Activated CD4-positive, alpha-beta T cell treated with anti-CD3 and anti-CD28 coated beads for 36 hours (primary cell): ENCODE data around the gene METTL9. TPM values are rescaled to one million over a fixed set of nuclear protein-coding genes. Genes with fewer than 3 reads are reported as not detected.
"Not testable (repeated sequence)": the region's sequence is repeated elsewhere in the genome, so short reads cannot be mapped to it uniquely, and the experiment has no call there.

ENCODE experiments used
- ATAC-seq: fragments of 200-7000 bp; cut with Tn5 transposase; one replicate; pipeline ENCODE4 v1.10.0; 2021; ENCODE audit warnings: mild to moderate bottlenecking, moderate library complexity
- CTCF ChIA-PET: fragments of 350-600 bp; sonication (Branson Sonifier 250); formaldehyde crosslinking; loops from one replicate; lab custom pipeline; 2021; ENCODE audit warnings: antibody characterized with exemption; lab: Charles Lee
- POLR2A ChIA-PET: fragments of 350-600 bp; sonication (Branson Sonifier 250); formaldehyde crosslinking; loops from one replicate; lab custom pipeline; 2021; ENCODE audit warnings: antibody characterized with exemption, inconsistent platforms; lab: Charles Lee
- DNase-seq: peaks from one replicate; pipeline ENCODE4 v3.0.0-alpha.2; 2020
- H3K27ac Mint-ChIP-seq: one replicate; pipeline ENCODE4 v1.8.0; 2021; ENCODE audit warnings: mixed read lengths
- H3K27me3 Mint-ChIP-seq: one replicate; pipeline ENCODE4 v1.8.0; 2021; ENCODE audit warnings: mixed read lengths
- H3K36me3 Mint-ChIP-seq: one replicate; pipeline ENCODE4 v1.8.0; 2021; ENCODE audit warnings: low read depth, mixed read lengths
- H3K4me1 Mint-ChIP-seq: one replicate; pipeline ENCODE4 v1.8.0; 2021; ENCODE audit warnings: mixed read lengths
- H3K4me3 Mint-ChIP-seq: one replicate; pipeline ENCODE4 v1.8.0; 2021; ENCODE audit warnings: mild to moderate bottlenecking, moderate library complexity, mixed read lengths
- H3K9me3 Mint-ChIP-seq: one replicate; pipeline ENCODE4 v1.8.0; 2021; ENCODE audit warnings: low read depth, mixed read lengths
- intact Hi-C, 2 experiments: fragments of 100-400 bp; cut with DNase I in 1 of 2; cut with micrococcal nuclease in 1 of 2; formaldehyde crosslinking; loops; one replicate each; pipeline versions ENCODE4 v1.14.2 to v1.15.1; 2022 to 2024; cut with DNase I, micrococcal nuclease
- total RNA-seq, 2 experiments: library from RNA; stranded (reverse); gene quantifications; one replicate each; pipeline ENCODE4 v1.2.3, GENCODE V29; 2021

The METTL9 gene
- total RNA-seq, 2 experiments from 2014 or later: 78.3 to 98.0 TPM

DNA sequence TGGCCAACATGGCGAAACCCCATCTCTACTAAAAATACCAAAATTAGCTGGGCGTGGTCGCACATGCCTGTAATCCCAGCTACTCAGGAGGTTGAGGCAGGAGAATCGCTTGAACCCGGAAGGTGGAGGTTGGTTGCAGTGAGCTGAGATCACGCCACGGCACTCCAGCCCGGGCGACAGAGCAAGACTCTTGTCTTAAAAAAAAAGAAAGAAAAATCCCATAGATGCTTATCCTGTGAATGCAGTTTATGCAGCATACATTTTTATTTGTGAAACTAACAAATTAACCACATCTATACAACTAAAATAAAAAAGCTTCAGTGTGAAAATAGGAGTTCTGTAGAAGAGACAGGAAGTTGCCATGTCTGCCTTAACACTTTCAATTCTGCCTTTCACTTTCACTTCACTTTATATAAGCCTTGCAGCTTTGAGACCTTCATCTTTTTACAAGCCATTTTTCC is 45.9 kb downstream of the METTL9 start:
- Mint-ChIP-seq H3K9me3 (no peaks in the 10 kb centered on the region), H3K4me1 (peaks cover 62% of the 10 kb centered on the region), H3K27me3 (no peaks in the 10 kb centered on the region), H3K36me3 (peaks cover 3% of the 10 kb centered on the region), H3K27ac (peak overlapping the region; percentile 92), H3K4me3 (peak overlapping the region; percentile 72)
- ChIA-PET CTCF (interaction anchor here (0.8 to 5.0 kb wide), 13 partner anchors 12 to 543 kb away, joined by 3 to 48 read pairs (median 5); no protein-coding TSS in a partner anchor), POLR2A (interaction anchor here (0.6 to 1.2 kb wide), 4 partner anchors 16 to 308 kb away, joined by 3 to 6 read pairs (median 5); partner anchors contain the start of gene UQCRC2)
- ATAC-seq (peak; percentile 68), DNase-seq (peak; percentile 51)
- intact Hi-C loops: loop anchor here (1.0 to 5.0 kb wide), 3 partner anchors 46 to 547 kb away; partner anchors contain the start of genes METTL9 (in 2 of the 2) and UQCRC2 (in 1 of the 2)

- CTCF ChIA-PET: interaction anchor here (0.7 to 5.0 kb wide), 11 partner anchors 12 to 1026 kb away, joined by 3 to 48 read pairs (median 5); no protein-coding TSS in a partner anchor
- POLR2A ChIA-PET: interaction anchor here (0.5 to 0.8 kb wide), 2 partner anchors 38 to 346 kb away, joined by 4 to 6 read pairs; no protein-coding TSS in a partner anchor
- H3K4me3 Mint-ChIP-seq: peak overlapping the region; percentile 72
- peaks cover 61% of the 10 kb centered on the region for H3K4me1 Mint-ChIP-seq
- intact Hi-C loops: loop anchor here in 1 of 2 experiments (5.0 kb wide), 2 partner anchors 306 to 546 kb away; partner anchors contain the start of gene UQCRC2
- H3K9me3 Mint-ChIP-seq: no peaks in the 10 kb centered on the region
- DNase-seq (no peak), ATAC-seq (no peak)
- H3K27me3 Mint-ChIP-seq: no peaks in the 10 kb centered on the region
- H3K36me3 Mint-ChIP-seq: peaks cover 3% of the 10 kb centered on the region
- peak overlapping the region; percentile 92 for H3K27ac Mint-ChIP-seq
Measured at GRCh38 chr16:21646091-21646490, 46.7 kb downstream of the METTL9 start.

DNA sequence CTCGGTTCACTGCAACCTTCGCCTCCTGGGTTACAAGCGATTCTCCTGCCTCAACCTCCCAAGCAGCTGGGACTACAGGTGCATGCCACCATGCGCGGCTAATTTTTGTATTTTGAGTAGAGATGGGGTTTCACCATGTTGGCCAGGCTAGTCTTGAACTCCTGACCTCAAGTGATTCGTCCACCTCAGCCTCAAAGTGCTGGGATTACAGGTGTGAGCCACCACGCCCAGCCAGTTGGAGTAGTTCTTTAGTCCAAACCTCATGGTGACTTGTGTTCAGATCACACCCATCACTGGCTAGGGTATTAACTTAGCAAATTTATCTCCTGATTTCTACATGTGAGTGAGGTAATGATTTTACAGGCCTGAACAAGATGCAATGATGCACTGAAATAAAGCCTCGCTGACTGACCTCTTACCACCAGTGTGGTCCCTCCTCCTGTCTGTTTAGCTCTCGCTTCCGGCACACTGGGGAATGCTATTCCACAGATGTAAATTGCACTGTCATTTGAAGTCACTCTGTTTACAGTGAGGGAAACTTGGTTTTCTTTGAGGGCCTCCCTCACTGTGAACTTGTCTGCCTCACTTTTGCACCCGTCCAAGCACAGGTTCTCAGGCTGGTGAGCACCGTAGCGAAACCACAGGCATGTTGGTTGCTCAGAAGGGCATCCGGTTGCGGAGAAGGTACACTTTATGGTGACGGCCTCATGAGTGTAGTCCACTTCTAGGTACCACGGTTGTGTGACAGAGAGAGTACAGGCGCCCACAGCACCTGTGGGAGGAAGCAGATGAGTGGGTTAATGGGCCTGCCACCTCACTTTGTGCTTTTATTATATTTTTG is 47.6 kb downstream of the METTL9 start:
- intact Hi-C loops: loop anchor here in 1 of 2 experiments (5.0 kb wide), 2 partner anchors 305 to 545 kb away; partner anchors contain the start of gene UQCRC2
- peak; percentile 89 for DNase-seq
- Mint-ChIP-seq H3K9me3 (no peaks in the 10 kb centered on the region), H3K36me3 (peaks cover 3% of the 10 kb centered on the region), H3K4me1 (peaks cover 61% of the 10 kb centered on the region), H3K4me3 (peak overlapping the region; percentile 54), H3K27me3 (no peaks in the 10 kb centered on the region), H3K27ac (peak overlapping the region; percentile 92)
- ChIA-PET POLR2A (no interaction called here), CTCF (interaction anchor here (1.4 to 5.0 kb wide), 3 partner anchors 11 to 35 kb away, joined by 3 to 48 read pairs (median 5); no protein-coding TSS in a partner anchor)
- ATAC-seq: peak; percentile 89

DNA sequence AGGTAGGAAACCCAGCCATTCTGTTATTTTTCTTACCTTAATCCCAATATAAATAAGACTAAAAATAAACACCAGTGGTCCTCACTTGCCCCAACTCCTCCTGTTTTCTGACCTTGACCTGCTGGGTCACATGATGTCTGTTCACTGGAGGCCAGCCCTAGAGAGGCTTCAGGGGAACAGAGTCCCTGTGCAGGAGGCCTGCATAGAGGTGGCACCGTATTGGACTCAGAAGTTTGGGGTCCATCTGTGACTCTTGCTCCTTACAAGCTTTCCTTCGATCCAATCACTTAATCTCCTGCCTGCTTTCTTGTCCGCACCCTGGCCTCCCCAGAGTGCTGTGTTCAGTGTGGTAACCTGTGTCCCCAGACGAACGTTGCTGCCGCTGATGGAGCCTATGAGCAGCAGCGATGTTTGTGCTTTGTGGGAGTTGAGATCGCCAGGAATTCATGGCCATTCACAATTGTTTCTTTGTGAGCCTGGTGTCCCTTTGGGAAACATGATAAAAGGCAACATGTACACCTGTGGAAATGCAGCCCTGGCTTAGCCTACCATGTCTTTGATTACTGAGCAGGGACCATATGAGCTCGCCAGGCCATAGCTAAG is 48.3 kb downstream of the METTL9 start:
- Mint-ChIP-seq H3K9me3 (no peaks in the 10 kb centered on the region), H3K27me3 (no peaks in the 10 kb centered on the region), H3K4me3 (peak overlapping the region; percentile 33), H3K27ac (peak overlapping the region; percentile 81), H3K36me3 (peaks cover 3% of the 10 kb centered on the region), H3K4me1 (peaks cover 61% of the 10 kb centered on the region)
- DNase-seq (no peak), ATAC-seq (no peak)
- intact Hi-C loops: loop anchor here in 1 of 2 experiments (5.0 kb wide), 2 partner anchors 305 to 545 kb away; partner anchors contain the start of gene UQCRC2
- ChIA-PET CTCF (interaction anchor here (1.7 to 5.0 kb wide), 2 partner anchors 10 to 12 kb away, joined by 3 to 48 read pairs; no protein-coding TSS in a partner anchor), POLR2A (no interaction called here)

DNA sequence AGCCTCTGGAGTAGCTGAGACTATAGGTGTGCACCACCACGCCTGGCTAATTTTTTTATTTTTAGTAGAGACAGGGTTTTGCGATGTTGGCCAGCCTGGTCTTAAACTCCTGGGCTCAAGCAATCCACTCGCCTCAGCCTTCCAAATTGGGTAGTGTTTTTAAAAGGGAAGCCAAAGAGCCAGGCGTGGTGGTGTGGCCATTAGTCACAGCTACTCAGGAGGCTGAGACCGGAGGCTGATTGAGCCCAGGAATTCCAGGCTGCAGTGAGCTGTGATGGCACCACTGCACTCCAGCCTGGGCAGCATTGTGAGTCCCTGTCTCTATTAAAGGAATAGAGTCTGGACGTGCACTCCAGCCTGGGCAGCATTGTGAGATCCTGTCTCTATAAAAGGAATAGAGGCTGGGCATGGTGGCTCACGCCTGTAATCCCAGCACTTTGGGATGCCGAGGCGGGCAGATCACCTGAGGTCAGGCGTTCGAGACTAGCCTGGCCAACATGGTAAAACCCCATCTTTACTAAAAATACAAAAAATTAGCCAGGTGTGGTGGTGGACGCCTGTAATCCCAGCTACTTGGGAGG is 50.5 kb downstream of the METTL9 start:
- DNase-seq, ATAC-seq, POLR2A ChIA-PET, H3K27ac Mint-ChIP-seq, H3K4me3 Mint-ChIP-seq, H3K27me3 Mint-ChIP-seq, H3K9me3 Mint-ChIP-seq, H3K36me3 Mint-ChIP-seq: not testable (repeated sequence)
- H3K4me1 Mint-ChIP-seq: peaks cover 58% of the 10 kb centered on the region
- CTCF ChIA-PET: interaction anchor here (1.0 to 5.0 kb wide), 3 partner anchors 8 to 63 kb away, joined by 3 to 48 read pairs (median 5); no protein-coding TSS in a partner anchor
- intact Hi-C loops: loop anchor here in 1 of 2 experiments (5.0 kb wide), 2 partner anchors 302 to 542 kb away; partner anchors contain the start of gene UQCRC2

- ChIA-PET POLR2A (no interaction called here), CTCF (interaction anchor here (1.0 kb wide), 1 partner anchor 62 kb away, joined by 5 read pairs; no protein-coding TSS in a partner anchor)
- intact Hi-C loops: no loop called here
- H3K9me3 Mint-ChIP-seq: no peaks in the 10 kb centered on the region
- H3K27me3 Mint-ChIP-seq: no peaks in the 10 kb centered on the region
- DNase-seq (no peak), ATAC-seq (no peak)
- peaks cover 55% of the 10 kb centered on the region for H3K4me1 Mint-ChIP-seq
- peaks cover 7% of the 10 kb centered on the region for H3K36me3 Mint-ChIP-seq
- no peak overlapping the region for H3K27ac Mint-ChIP-seq
- H3K4me3 Mint-ChIP-seq: no peak overlapping the region
Measured at GRCh38 chr16:21650521-21650920, 51.1 kb downstream of the METTL9 start.

DNA sequence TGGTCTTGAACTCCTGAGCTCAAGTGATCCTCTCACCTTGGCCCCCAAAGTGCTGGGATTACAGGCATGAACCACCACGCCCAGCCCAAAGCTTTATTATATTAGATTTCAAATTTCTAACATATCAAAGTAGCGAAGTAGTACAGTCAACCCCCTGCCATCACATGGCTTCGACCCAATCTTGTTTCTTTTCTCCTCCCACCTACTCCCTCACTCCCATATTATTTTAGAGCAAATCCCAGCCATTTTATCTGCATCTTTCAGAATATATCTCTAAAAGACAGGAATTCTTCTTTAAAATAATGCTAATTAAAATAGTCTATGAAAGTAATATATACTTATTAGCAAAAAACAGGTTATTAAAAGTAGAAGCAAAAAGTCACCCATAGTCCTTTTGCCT is 52.1 kb downstream of the METTL9 start:
- no peak overlapping the region for H3K27ac Mint-ChIP-seq
- H3K9me3 Mint-ChIP-seq: no peaks in the 10 kb centered on the region
- ChIA-PET CTCF (interaction anchor here (0.8 to 1.3 kb wide), 3 partner anchors 55 to 88 kb away, joined by 3 to 6 read pairs (median 5); no protein-coding TSS in a partner anchor), POLR2A (no interaction called here)
- ATAC-seq (no peak), DNase-seq (no peak)
- peaks cover 49% of the 10 kb centered on the region for H3K4me1 Mint-ChIP-seq
- intact Hi-C loops: no loop called here
- no peak overlapping the region for H3K4me3 Mint-ChIP-seq
- no peaks in the 10 kb centered on the region for H3K27me3 Mint-ChIP-seq
- peaks cover 7% of the 10 kb centered on the region for H3K36me3 Mint-ChIP-seq

GRCh38 chr16:21652453-21652852 is 53.1 kb downstream of the METTL9 start, which contains the start of gene IGSF6:
Gene IGSF6, minus strand, starts transcription at chr16:21652608. Its CDS starts 10 bp downstream, at chr16:21652598.
- ATAC-seq (no peak), DNase-seq (no peak)
- H3K4me3 Mint-ChIP-seq: no peak within 1 kb of the TSS
- H3K4me1 Mint-ChIP-seq: peaks cover 49% of the 10 kb centered on the region
- ChIA-PET POLR2A (no interaction called here), CTCF (interaction anchor here (0.7 to 1.3 kb wide), 2 partner anchors 56 to 58 kb away, joined by 3 to 6 read pairs; no protein-coding TSS in a partner anchor)
- intact Hi-C loops: no loop called here
- H3K36me3 Mint-ChIP-seq: peaks cover 7% of the 10 kb centered on the region
- H3K27me3 Mint-ChIP-seq: no peaks in the 10 kb centered on the region
- no peaks in the 10 kb centered on the region for H3K9me3 Mint-ChIP-seq
- peak within 1 kb of the TSS; percentile 5 for H3K27ac Mint-ChIP-seq

DNA sequence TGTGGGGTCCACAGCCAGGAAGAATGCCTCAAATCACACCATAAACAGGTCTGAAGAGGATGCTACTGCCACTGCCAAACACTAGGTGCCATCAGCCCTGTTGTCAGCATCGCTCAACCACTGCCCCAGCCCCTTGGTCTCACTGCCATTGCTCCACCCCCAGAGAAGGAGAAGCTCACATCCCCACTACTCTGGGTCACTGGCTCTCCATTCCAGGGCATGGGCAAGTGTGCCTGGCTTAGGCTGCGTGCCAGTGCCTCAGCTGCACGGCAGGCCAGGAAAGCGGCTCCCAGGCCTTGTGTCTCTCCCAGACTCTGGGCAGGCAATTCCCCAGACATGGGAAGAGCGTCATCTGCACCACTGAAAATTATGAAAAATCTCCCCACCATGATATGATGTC is 54.2 kb downstream of the METTL9 start:
- intact Hi-C loops: no loop called here
- CTCF ChIA-PET: interaction anchor here (1.3 kb wide), 1 partner anchor 55 kb away, joined by 3 read pairs; no protein-coding TSS in a partner anchor
- Mint-ChIP-seq H3K4me1 (peaks cover 44% of the 10 kb centered on the region), H3K36me3 (peaks cover 7% of the 10 kb centered on the region), H3K27me3 (no peaks in the 10 kb centered on the region), H3K9me3 (no peaks in the 10 kb centered on the region), H3K4me3 (no peak overlapping the region), H3K27ac (no peak overlapping the region)
- ATAC-seq: no peak
- no peak for DNase-seq
- POLR2A ChIA-PET: no interaction called here

DNA sequence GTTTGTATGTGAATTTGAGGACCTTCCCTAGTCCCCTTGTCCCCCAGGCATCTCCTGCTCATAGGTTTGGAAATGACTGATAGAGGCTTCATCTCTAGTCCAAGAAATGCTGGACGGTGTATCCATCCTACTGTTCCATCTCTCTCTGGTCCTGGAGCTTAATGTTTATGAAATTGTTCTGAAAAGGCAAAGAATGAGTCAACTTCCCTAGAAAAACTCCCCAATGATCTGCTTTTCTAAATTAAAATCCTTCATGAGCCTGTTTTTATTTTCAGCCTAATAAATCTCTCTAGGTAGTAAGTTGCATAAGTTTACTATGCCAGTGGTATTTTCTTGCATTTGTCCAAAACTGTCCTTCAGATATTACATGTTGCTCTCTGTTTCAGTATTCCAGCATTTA is 55.1 kb downstream of the METTL9 start:
- Mint-ChIP-seq H3K27me3 (no peaks in the 10 kb centered on the region), H3K4me3 (no peak overlapping the region), H3K27ac (no peak overlapping the region), H3K4me1 (peaks cover 36% of the 10 kb centered on the region), H3K36me3 (peaks cover 7% of the 10 kb centered on the region), H3K9me3 (no peaks in the 10 kb centered on the region)
- POLR2A ChIA-PET: no interaction called here
- ATAC-seq: no peak
- no peak for DNase-seq
- intact Hi-C loops: no loop called here
- CTCF ChIA-PET: interaction anchor here (1.3 kb wide), 1 partner anchor 54 kb away, joined by 3 read pairs; no protein-coding TSS in a partner anchor
